Measurements from ENCODE around the gene KRT28. TPM values are rescaled to one million over a fixed set of nuclear protein-coding genes. Genes with fewer than 3 reads are reported as not detected.

The KRT28 gene
- total and polyA plus RNA-seq, 2 of the 8 experiments (the other 6 are each of a cell fraction or from before 2014, with no cell fraction given): not detected

DNA sequence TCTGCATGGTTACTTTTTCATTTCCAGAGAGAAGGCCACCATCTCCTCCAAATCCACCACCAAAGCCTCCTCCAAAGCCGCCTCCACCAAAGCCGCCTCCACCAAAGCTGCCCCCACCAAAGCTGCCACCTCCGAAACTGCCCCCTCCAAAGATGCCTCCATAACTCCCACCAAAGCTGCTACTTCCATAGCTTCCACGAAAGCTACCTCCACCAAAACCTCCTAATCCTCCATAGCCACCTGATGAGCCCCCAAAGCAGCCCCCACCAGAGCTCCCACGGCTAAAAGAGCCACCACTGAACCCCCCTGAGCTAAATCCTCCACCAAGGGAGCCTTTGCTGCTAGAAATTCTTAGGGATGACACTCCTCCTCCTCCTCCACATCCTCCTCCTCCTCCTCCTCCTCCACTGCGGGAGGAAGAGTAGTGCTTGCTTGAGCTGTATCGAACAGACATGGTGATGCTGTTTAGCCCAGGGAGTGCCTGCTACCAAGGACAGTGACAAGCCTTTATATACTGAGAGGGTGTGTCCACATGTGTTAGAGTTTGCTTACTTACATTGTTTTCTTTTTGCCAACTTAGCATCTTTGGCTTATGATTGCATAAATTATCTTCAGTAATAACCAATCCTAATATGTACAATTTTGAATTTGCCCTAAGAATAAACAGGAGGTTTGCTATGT lies 22.5 kb upstream of the KRT28 start, which contains the start of gene KRT10:
KRT10 (minus strand) TSS at position 483 of the 681 bp plus-strand sequence; CDS start at position 454, 29 bp downstream.
- Histone ChIP-seq H3K14ac (ENCODE audit: insufficient read length) (no peak within 1 kb of the TSS), H3K79me2 (ENCODE audit: control insufficient read depth in 1 of 2, insufficient read depth in 2 of 2, low read length in 2 of 2) (no peaks in the 10 kb centered on the region), H2BK20ac (ENCODE audit: low read length) (no peak within 1 kb of the TSS), H3K36me3 (ENCODE audit: control insufficient read depth in 2 of 4, insufficient read depth in 4 of 4, low read length in 3 of 4) (peaks cover 0 to 3% (median 1%) of the 10 kb centered on the region in 4 experiments; a peak in 2 of 8 replicates), H3K23me2 (ENCODE audit: low read depth, low read length) (no peaks in the 10 kb centered on the region; the same call in 1 of the 2 replicates), H2BK5ac (ENCODE audit: low read depth, low read length) (no peak within 1 kb of the TSS), H3K4me2 (ENCODE audit: insufficient read depth in 1 of 2, low read depth in 2 of 2, low read length in 2 of 2) (no peak within 1 kb of the TSS), H4K8ac (ENCODE audit: extremely low read depth, insufficient read depth, low read length) (no peak within 1 kb of the TSS), H3K27ac (ENCODE audit: low read depth, low read length) (no peak within 1 kb of the TSS), H3K79me1 (ENCODE audit: low read depth, low read length) (no peaks in the 10 kb centered on the region), H2AFZ (ENCODE audit: low read length) (no peak within 1 kb of the TSS), H2BK15ac (ENCODE audit: low read length) (no peak within 1 kb of the TSS), H4K20me1 (replicated peaks in 1 of 2; ENCODE audit: control insufficient read depth in 1 of 2, insufficient read depth in 2 of 2, low read length in 2 of 2) (no peaks in the 10 kb centered on the region), H3K4me1 (replicated peaks in 1 of 4; ENCODE audit: control insufficient read depth in 3 of 4, insufficient read depth in 4 of 4, low read length in 3 of 4) (no peaks in the 10 kb centered on the region; a peak in 1 of 7 replicates), H2BK12ac (ENCODE audit: low read depth, low read length) (no peak within 1 kb of the TSS), H3K4me3 (ENCODE audit: extremely low read depth in 1 of 4, insufficient read depth in 2 of 4, low read depth in 3 of 4, low read length in 4 of 4) (no peak within 1 kb of the TSS), H2BK120ac (replicated peaks; ENCODE audit: low read depth, low read length) (no peak within 1 kb of the TSS), H3K56ac (replicated peaks; ENCODE audit: insufficient read length, low read depth, low read length) (no peak within 1 kb of the TSS), H3K27me3 (replicated peaks in 1 of 4; ENCODE audit: control insufficient read depth in 3 of 4, extremely low read depth in 1 of 4, insufficient read depth in 3 of 4, low read length in 3 of 4) (peaks cover 0 to 5% (median 0%) of the 10 kb centered on the region in 4 experiments; a peak in 2 of 7 replicates), H3K18ac (ENCODE audit: extremely low read depth, low read length) (no peak within 1 kb of the TSS), H3K9ac (replicated peaks in 1 of 4; ENCODE audit: extremely low read depth in 1 of 4, low read depth in 3 of 4, low read length in 3 of 4) (no peak within 1 kb of the TSS), H2AK5ac (ENCODE audit: low read depth, low read length) (no peak within 1 kb of the TSS), H3K4ac (replicated peaks; ENCODE audit: insufficient read length, low read depth, low read length) (no peak within 1 kb of the TSS), H3K23ac (ENCODE audit: insufficient read length) (no peak within 1 kb of the TSS), H4K91ac (replicated peaks; ENCODE audit: insufficient read length, low read length) (no peak within 1 kb of the TSS), H4K5ac (ENCODE audit: insufficient read length, low read depth, low read length) (no peak within 1 kb of the TSS), H3K9me3 (ENCODE audit: insufficient read depth in 2 of 2, low read depth in 1 of 2, low read length in 1 of 2) (no peaks in the 10 kb centered on the region)
- POLR2A ChIA-PET (ENCODE audit: partially characterized antibody): no interaction called here
- CTCF ChIA-PET (ENCODE audit: partially characterized antibody): interaction anchor here (1.2 kb wide), 1 partner anchor 62 kb away, joined by 3 read pairs; the partner anchor contains the start of gene KRT20
- WGBS, 2 experiments (ENCODE audit: extremely low coverage in 1 of 2, insufficient coverage in 1 of 2, insufficient read length in 1 of 2, insufficient replicate concordance in 2 of 2, low coverage in 1 of 2, low lambda C conversion rate in 2 of 2, missing lambda C conversion rate in 1 of 2): 94% methylated on average over 7 of the region's 7 CpGs; no CpG with 5 or more reads in 1 of the 2 experiments
- no peak for DNase-seq (ENCODE audit: low read depth in 1 of 2, low spot score in 2 of 2)
- no peak for FAIRE-seq
- no peak for TF ChIP-seq CREB1 (IDR thresholded peaks at IDR 0.05)
- no peak for TF ChIP-seq TAF7 (optimal IDR thresholded peaks at IDR 0.05; ENCODE audit: borderline replicate concordance, low read depth, low read length)
- no peak for TF ChIP-seq EZH2 (IDR thresholded peaks at IDR 0.05; ENCODE audit: low read depth, low read length, severe bottlenecking)
- TF ChIP-seq HDAC2 (IDR thresholded peaks at IDR 0.05; ENCODE audit: borderline replicate concordance in 1 of 2, low read depth in 2 of 2, low read length in 2 of 2): no peak
- no peak for TF ChIP-seq CHD2 (IDR thresholded peaks at IDR 0.05; ENCODE audit: low read length)
- TF ChIP-seq, protein P1, sequence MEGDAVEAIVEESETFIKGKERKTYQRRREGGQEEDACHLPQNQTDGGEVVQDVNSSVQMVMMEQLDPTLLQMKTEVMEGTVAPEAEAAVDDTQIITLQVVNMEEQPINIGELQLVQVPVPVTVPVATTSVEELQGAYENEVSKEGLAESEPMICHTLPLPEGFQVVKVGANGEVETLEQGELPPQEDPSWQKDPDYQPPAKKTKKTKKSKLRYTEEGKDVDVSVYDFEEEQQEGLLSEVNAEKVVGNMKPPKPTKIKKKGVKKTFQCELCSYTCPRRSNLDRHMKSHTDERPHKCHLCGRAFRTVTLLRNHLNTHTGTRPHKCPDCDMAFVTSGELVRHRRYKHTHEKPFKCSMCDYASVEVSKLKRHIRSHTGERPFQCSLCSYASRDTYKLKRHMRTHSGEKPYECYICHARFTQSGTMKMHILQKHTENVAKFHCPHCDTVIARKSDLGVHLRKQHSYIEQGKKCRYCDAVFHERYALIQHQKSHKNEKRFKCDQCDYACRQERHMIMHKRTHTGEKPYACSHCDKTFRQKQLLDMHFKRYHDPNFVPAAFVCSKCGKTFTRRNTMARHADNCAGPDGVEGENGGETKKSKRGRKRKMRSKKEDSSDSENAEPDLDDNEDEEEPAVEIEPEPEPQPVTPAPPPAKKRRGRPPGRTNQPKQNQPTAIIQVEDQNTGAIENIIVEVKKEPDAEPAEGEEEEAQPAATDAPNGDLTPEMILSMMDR (IDR thresholded peaks at IDR 0.05; ENCODE audit: control extremely low read depth in 1 of 3, insufficient read depth in 1 of 3, low read depth in 1 of 3, low read length in 3 of 3): no peak
